PFSK-1 (cell line): ENCODE data around the gene SETDB1.

Experiments
- FOXP2 ChIP-seq: optimal IDR thresholded peaks from 2 replicates; pipeline ENCODE3; 2011; ENCODE audit warnings: borderline replicate concordance, control low read depth, inconsistent platforms; ENCODE audit not compliant: insufficient read depth; ENCODE audit errors: extremely low read length, extremely low read depth
- POLR2AphosphoS5 ChIP-seq: IDR thresholded peaks from 2 replicates; pipeline ENCODE4 v1.6.1; 2012; ENCODE audit warnings: low read depth, mild to moderate bottlenecking, control low read depth, low read length, moderate library complexity
- SIN3A ChIP-seq: IDR thresholded peaks from 2 replicates; pipeline ENCODE4 v1.6.1; 2012; ENCODE audit warnings: mild to moderate bottlenecking, low read length, moderate library complexity, borderline replicate concordance; ENCODE audit not compliant: insufficient read depth
- TAF1 ChIP-seq: IDR thresholded peaks from 2 replicates; pipeline ENCODE4 v1.6.1; 2012; ENCODE audit warnings: low read length, control low read depth, borderline replicate concordance; ENCODE audit not compliant: insufficient read depth
- TF ChIP-seq, protein P1 (sequence below), 2 experiments: IDR thresholded peaks; 2 replicates each; pipeline versions ENCODE4 v1.6.1 to v1.8.0; 2011 to 2012; ENCODE audit warnings: low read depth in 2 of 2, low read length in 2 of 2, control low read depth in 1 of 2, inconsistent platforms in 1 of 2, mild to moderate bottlenecking in 1 of 2, moderate library complexity in 1 of 2; ENCODE audit not compliant: insufficient read depth in 1 of 2

DNA sequence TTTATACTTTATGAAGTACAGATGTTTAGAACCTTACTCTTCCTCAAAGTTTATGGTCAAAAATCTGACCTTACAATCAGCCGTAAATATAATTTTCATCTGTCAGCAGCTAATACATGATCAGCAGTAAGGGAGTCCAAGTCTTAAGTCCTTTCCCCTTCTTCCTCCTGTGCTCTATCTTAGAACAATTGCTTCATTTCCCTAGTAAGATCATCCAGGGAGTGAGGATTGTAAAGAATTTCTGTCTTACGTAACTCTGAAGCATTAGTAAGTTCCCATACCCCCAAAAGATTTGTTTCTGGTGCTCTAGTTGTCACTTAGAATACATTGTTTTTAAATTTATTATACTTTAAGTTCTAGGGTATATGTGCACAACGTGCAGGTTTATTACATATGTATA lies 2.1 kb downstream of the SETDB1 start:
- no peak for TF ChIP-seq POLR2AphosphoS5
- TF ChIP-seq, protein P1, sequence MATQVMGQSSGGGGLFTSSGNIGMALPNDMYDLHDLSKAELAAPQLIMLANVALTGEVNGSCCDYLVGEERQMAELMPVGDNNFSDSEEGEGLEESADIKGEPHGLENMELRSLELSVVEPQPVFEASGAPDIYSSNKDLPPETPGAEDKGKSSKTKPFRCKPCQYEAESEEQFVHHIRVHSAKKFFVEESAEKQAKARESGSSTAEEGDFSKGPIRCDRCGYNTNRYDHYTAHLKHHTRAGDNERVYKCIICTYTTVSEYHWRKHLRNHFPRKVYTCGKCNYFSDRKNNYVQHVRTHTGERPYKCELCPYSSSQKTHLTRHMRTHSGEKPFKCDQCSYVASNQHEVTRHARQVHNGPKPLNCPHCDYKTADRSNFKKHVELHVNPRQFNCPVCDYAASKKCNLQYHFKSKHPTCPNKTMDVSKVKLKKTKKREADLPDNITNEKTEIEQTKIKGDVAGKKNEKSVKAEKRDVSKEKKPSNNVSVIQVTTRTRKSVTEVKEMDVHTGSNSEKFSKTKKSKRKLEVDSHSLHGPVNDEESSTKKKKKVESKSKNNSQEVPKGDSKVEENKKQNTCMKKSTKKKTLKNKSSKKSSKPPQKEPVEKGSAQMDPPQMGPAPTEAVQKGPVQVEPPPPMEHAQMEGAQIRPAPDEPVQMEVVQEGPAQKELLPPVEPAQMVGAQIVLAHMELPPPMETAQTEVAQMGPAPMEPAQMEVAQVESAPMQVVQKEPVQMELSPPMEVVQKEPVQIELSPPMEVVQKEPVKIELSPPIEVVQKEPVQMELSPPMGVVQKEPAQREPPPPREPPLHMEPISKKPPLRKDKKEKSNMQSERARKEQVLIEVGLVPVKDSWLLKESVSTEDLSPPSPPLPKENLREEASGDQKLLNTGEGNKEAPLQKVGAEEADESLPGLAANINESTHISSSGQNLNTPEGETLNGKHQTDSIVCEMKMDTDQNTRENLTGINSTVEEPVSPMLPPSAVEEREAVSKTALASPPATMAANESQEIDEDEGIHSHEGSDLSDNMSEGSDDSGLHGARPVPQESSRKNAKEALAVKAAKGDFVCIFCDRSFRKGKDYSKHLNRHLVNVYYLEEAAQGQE (IDR thresholded peaks at IDR 0.05; ENCODE audit: insufficient read depth in 1 of 2, low read depth in 2 of 2, low read length in 2 of 2) = no peak
- TF ChIP-seq TAF1 = no peak
- TF ChIP-seq SIN3A = no peak
- TF ChIP-seq FOXP2 = no peak
